GM21447 (cell line): ENCODE results near the gene EXOC3L4.
"Not testable (repeated sequence)": the region's sequence is repeated elsewhere in the genome, so short reads cannot be mapped to it uniquely, and the experiment has no call there.

Experiments
- ATAC-seq: cut with Tn5 transposase; IDR thresholded peaks from one replicate; pipeline ENCODE4 v1.9.1; 2021; ENCODE audit not compliant: unreplicated experiment

The EXOC3L4 gene

GRCh38 chr14:103118018-103118662 is 23.6 kb downstream of the EXOC3L4 start:
- ATAC-seq, result no peak

DNA sequence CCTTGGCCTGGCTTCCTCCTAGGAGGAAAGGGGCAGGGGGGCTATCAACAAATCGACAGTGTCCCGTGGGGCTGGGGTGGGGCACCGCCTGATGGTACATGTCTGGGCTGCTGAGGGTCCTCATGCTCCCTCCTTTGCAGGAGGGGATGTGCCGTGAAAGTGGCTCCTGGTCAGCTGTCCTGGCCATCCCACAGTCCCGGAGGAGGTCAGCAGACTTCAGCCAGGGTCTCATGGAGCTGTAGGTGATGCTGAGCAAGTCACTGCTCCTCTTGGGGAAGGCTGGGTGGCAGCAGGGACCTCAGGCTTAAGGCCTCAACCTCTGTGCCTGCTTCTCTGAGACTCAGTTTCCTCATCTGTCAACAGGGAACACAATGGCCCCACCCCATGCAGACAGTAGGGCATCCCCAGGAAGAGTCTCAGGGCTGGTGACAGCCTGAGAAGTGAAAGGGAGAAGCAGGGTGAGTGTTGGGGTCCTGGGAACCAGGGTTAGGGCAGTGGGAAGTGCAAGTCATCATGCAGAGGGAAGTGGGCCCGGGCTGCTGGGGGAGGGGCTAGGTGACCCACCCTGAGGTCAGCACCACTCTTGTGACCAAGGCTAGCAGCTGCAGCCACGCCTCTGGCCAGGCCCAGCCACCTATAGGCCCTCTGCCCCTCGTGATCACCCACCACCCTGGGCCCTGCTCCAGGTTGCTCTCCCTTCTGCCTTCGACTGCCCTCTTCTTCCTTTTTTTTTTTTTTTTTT is 24.3 kb downstream of the EXOC3L4 start:
- no peak for ATAC-seq

DNA sequence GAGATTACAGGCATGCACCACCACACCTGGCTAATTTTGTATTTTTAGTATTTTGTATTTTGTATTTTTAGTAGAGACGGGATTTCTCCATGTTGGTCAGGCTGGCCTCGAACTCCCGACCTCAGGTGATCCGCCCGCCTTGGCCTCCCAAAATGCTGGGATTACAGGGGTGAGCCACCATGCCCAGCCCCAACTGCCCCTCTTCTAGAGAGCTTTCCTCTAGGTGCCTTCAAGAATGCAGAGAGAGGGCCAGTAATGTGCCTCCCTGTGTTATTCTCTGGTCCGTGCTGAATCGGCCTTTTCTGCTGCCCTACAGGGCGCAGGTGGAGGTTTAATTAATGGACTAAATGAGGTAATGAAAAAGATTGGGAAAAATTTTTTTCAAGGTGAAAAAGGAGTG is 25.0 kb downstream of the EXOC3L4 start:
- not testable (repeated sequence) for ATAC-seq

DNA sequence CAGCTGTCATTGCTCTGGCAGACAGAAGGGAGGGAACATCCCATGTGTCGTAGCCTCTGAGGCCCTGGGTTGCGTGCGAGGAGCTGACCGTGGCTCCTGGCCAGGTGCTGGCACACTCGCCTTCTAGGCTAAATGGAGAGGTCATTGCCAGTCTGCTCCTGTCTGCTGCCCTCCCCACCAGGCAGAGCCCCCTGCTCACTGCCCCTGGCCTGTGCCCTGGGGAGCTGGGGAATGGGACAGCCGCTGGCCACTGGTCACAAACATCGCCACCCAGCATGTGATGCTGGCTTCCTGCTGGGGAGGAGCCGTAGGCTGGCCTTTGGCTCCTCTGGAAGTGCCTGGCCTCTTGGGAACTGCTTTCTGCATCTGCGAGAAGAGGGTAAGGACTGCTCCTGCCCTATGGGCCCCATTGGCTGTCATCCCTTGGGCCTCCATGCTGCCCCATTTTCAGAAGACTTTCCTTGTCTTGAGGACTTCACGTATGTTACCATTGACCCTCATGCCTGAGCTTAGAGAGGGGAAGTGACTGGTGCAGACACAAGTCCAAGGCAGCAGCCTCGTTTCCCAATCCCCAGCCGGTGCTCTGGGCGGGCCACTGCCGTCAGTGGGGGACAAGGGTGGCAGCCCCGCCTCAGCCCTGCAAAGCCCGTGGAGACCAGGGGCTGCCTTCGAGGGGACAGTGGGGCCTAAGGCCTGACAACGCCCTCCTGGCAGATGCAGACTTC is 26.8 kb downstream of the EXOC3L4 start:
- ATAC-seq, result no peak

GRCh38 chr14:103121846-103122584 is 27.5 kb downstream of the EXOC3L4 start:
- ATAC-seq, result no peak

DNA sequence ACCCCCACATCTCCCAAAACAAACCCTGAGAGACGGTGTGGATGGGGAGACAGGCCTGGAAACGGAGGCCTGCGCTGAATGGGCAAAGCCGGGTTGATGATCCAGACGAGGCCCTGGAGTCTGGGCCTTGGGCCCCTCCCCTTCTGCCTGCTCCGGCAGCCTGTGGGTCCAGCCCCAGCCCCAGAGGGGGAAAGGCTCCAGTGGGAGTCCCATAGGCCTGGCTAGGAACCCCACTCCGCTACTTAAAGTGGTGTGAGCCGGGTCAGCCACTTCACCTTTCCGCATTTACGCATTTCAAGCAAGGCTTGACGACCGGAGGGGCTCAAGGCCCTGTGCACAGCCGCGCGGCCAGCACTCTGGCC is 28.0 kb downstream of the EXOC3L4 start:
- no peak for ATAC-seq

DNA sequence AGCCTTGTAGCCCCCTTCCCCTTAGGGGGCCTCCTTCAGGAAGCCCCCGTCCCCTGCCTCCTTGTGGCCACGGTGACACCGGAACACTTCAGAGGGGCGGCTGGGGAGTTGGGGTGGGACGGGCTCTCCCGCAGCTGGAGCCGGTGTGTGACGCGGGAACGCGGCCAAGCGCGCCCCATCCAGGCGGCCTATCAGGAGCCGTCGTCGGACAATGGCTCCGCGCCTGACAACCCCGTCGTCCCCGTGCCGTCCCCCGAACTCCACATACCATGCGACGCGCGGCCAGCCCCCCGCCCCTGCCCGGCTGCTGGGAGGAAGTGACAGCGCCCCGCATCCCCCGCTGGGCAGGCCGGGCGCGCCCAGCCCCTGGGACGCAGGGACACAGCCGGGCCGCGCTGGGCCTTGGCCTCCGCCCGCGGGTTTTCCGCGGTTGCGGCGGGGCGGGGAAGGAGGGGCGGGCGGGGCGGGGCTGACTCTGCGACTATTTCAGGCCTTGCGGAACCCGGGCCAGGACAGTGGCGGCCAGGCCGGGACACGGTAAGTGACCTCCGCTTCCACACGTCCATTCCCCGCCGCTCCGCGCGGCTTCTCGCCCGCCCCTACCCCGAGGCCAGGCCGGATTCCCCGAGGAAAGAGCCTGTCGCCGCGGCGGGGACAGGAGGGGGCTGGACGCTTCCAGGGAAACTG is 28.6 kb downstream of the EXOC3L4 start, which contains the start of gene TNFAIP2:
TNFAIP2 (plus strand) TSS at position 515 of the 687 bp plus-strand sequence. CDS start 2,997 bp downstream, outside the sequence.
- no peak for ATAC-seq

GRCh38 chr14:103123634-103124500 is 29.3 kb downstream of the EXOC3L4 start:
- ATAC-seq, result no peak

GRCh38 chr14:103124501-103125001 is 30.0 kb downstream of the EXOC3L4 start:
- ATAC-seq, result no peak

DNA sequence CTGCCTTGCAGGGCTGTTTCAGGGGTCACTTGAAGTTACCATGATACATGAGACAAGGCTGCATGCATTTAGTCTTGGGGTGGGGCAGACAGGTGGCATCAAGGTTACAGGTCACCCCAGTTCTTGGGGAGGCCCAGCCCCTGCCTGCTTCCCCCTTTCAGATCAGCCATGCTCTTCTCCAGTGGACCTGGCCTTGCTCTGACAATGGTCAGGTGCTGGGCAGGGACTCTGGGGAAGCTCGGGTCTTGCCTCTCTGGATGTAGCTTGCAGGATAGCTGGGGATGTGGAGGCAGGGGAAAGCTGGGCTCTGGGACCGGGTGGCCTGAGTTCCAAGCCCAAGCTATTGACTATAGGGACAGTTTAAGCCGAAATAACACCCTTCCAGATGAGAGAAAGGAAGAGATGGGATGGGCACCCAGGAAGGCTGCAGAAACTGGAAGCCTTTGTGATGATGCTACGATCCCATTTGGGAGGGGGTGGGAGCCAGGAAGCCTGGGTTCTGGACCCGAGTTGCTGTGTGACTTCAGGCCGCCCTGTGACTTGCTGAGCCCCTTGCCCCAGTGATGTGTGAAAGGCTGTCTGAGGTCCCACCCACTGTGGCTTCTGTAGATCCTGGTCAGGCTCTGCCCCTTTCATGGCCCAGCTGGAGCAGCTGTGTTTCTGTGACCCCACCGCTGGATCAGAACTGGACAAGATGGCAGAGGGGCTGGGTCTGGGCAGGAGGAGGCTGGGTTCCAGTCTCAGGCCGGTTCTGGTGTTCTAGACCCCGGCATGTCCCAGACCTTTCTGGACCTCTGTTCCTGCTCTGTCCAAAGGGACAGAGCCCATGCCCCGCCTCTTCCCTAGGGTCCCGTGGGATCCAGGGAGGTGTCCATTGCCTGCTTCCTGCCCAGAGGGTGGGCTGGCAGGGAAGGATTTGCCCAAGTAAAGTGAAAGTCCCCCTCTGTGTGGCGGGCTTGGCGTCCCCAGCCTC is 30.9 kb downstream of the EXOC3L4 start:
- ATAC-seq, result no peak

DNA sequence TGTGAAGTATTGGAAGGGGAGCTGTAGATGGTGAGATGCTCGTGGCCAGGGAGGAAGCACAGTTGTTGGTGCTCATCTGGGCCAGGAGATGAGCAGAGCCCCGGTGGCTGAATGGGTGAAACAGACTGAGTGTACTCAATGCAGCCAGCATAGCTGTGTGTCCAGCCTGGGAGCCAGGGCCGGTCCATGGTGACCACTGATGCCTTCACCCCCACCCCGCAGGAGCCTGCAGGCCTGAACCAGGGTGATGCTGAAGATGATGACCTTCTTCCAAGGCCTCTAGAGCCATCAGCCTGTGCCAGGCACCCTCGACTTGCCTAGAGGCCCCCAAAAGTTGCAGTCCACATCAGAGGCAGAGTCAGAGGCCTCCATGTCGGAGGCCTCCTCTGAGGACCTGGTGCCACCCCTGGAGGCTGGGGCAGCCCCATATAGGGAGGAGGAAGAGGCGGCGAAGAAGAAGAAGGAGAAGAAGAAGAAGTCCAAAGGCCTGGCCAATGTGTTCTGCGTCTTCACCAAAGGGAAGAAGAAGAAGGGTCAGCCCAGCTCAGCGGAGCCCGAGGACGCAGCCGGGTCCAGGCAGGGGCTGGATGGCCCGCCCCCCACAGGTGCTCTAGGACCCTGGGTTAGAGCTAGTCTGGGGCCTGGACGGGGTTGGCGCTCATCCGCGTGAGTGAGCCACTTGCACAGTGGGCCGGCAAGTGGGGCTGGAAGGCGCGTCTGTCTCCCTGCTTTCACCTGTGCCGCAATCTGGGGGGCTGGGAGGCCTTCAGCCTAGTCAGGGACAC is 31.8 kb downstream of the EXOC3L4 start:
- no peak for ATAC-seq

DNA sequence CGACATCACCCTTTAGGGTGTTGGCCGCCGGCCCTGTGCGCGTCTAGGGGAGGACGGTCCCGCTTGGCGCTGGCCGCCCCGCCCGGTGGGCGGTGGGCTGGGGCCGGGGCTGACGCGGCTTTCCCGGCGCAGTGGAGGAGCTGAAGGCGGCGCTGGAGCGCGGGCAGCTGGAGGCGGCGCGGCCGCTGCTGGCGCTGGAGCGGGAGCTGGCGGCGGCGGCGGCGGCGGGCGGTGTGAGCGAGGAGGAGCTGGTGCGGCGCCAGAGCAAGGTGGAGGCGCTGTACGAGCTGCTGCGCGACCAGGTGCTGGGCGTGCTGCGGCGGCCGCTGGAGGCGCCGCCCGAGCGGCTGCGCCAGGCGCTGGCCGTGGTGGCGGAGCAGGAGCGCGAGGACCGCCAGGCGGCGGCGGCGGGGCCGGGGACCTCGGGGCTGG is 32.4 kb downstream of the EXOC3L4 start:
- ATAC-seq, result no peak

- ATAC-seq, result no peak
These were observed 32.8 kb downstream of the EXOC3L4 start for GRCh38 chr14:103127356-103127755.

GRCh38 chr14:103127861-103128598 is 33.5 kb downstream of the EXOC3L4 start:
- no peak for ATAC-seq

DNA sequence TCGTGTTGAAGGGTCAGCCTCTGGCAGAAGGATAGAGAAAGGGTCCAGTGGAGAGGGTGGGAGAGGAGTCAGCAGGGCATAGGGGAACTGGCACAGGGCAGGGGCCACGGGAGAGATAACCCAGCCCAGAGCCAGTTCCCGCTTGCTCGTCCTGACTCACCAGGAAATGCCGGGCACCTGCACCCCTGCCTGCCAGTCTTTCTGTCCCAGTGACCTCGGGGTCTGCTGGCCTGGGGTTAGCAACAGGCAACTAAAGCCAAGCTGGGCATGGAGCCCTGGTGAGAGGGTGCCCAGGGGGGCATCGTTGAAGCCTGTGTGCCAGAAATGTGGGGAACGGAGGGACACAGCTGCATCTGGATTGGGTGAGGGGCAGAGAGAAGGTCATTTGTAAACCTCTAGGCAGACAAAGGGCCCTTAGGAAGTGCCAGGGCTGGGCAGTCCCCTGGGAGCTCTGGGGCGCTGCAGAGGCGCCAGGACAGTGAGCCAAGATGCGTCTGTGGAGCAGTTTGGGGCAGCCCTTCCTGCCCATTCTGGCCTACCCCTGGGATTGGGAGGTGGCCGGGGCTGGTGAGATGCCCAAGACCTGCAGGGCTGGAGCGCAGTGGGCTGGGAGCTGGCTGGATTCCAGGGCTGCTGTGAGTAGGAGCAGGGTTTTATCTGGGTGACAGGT is 34.2 kb downstream of the EXOC3L4 start:
- ATAC-seq, result no peak

DNA sequence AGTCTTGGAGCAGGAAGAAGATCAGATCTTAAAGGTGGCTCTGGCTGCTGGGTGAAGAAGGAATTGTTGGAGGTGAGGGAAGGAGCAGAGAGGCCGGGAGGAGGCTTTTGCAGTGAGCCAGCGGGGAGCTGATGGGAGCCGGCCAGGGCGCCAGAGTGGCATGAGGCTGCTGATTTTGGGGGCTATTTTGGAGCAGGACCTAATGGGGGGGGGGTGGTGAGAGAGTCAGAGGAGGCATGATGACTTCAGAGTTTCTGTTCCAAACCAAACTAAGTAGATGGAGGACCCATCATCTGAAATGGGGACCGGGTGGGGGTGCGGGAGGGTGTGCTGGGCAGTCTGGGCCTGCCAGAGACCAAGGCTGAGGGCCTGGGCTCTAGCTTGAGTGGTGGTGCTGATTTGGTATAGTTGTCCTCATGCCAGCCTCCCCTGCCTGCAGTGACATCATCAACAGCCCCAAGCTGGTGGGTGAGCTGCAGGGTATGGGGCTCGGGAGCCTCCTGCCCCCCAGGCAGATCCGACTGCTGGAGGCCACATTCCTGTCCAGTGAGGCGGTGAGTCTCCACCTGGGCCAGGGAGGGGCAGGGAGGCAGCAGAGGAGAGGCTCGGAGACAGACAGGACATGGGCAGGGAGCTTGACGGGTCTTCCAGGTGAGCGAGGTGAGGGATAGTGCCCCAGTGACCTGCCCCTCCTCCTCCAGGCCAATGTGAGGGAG is 34.9 kb downstream of the EXOC3L4 start:
- no peak for ATAC-seq
